DOHH2 (cell line): Measurements from ENCODE around the gene EPS15.
"Not testable (repeated sequence)": the region's sequence is repeated elsewhere in the genome, so short reads cannot be mapped to it uniquely, and the experiment has no call there.

Source experiments
- H3F3A ChIP-seq: fragments of 200-600 bp; sonication (generic), shearing (Covaris generic); 2 replicates; pipeline ENCODE4 v1.6.0; 2016; ENCODE audit warnings: antibody characterized with exemption, mild to moderate bottlenecking; ENCODE audit not compliant: control insufficient read depth, insufficient read depth
- H3K27ac ChIP-seq: fragments of 200-600 bp; sonication (generic); 2 replicates; pipeline ENCODE4 v1.5.1; 2014; ENCODE audit warnings: low read depth, mild to moderate bottlenecking, low read length, moderate library complexity
- H3K27me3 ChIP-seq: fragments of 200-600 bp; sonication (generic); 2 replicates; pipeline ENCODE4 v1.6.1; 2014; ENCODE audit warnings: mild to moderate bottlenecking, low read length, mixed read lengths; ENCODE audit not compliant: control insufficient read depth
- H3K36me3 ChIP-seq: fragments of 200-600 bp; sonication (generic); 2 replicates; pipeline ENCODE4 v1.6.1; 2014; ENCODE audit warnings: mild to moderate bottlenecking, low read length, moderate library complexity, mixed read lengths; ENCODE audit not compliant: control insufficient read depth
- H3K4me1 ChIP-seq: fragments of 200-600 bp; sonication (generic); 2 replicates; pipeline ENCODE4 v1.6.1; 2014; ENCODE audit warnings: mild to moderate bottlenecking, low read length, mixed read lengths; ENCODE audit not compliant: control insufficient read depth
- H3K4me2 ChIP-seq: fragments of 200-600 bp; sonication (generic); 2 replicates; pipeline ENCODE4 v1.6.0; 2014; ENCODE audit warnings: mild to moderate bottlenecking, low read length, moderate library complexity
- H3K4me3 ChIP-seq: fragments of 200-600 bp; sonication (generic); 2 replicates; pipeline ENCODE4 v1.5.1; 2014; ENCODE audit warnings: mild to moderate bottlenecking, low read length, mixed read lengths
- H3K79me2 ChIP-seq: fragments of 200-600 bp; sonication (generic); 2 replicates; pipeline ENCODE4 v1.6.1; 2014; ENCODE audit warnings: mild to moderate bottlenecking, low read length, mixed read lengths; ENCODE audit not compliant: control insufficient read depth
- H3K9me2 ChIP-seq: fragments of 200-600 bp; sonication (generic); replicated peaks from 2 replicates; pipeline ENCODE4 v1.6.1; 2014; ENCODE audit warnings: mild to moderate bottlenecking, low read length, mixed read lengths; ENCODE audit not compliant: control insufficient read depth
- H3K9me3 ChIP-seq: fragments of 200-600 bp; sonication (generic); 2 replicates; pipeline ENCODE4 v1.6.1; 2014; ENCODE audit warnings: antibody characterized with exemption, low read length, mixed read lengths; ENCODE audit not compliant: control insufficient read depth, insufficient read depth
- H4K20me1 ChIP-seq: fragments of 200-600 bp; sonication (generic); 2 replicates; pipeline ENCODE4 v1.6.0; 2014; ENCODE audit warnings: low read depth, mild to moderate bottlenecking, antibody characterized with exemption, low read length, moderate library complexity; ENCODE audit not compliant: control insufficient read depth, insufficient read depth
- CTCF ChIP-seq: fragments of 200-600 bp; sonication (generic); IDR thresholded peaks from one replicate; pipeline ENCODE4 v1.5.1; 2014; ENCODE audit warnings: antibody characterized with exemption, mild to moderate bottlenecking, low read depth, low read length; ENCODE audit not compliant: poor library complexity, severe bottlenecking
- EZH2phosphoT487 ChIP-seq: fragments of 200-600 bp; sonication (generic); IDR thresholded peaks from 2 replicates; pipeline ENCODE4 v1.6.1; 2017; ENCODE audit warnings: borderline replicate concordance, mild to moderate bottlenecking, antibody characterized with exemption, low read length, moderate library complexity, mixed read lengths

Gene EPS15

GRCh38 chr1:51325391-51325790 is 193.7 kb downstream of the EPS15 start:
- Histone ChIP-seq H3K4me1 (no peaks in the 10 kb centered on the region), H3K9me2 (no peaks in the 10 kb centered on the region), H3K27ac (no peak overlapping the region), H4K20me1 (no peaks in the 10 kb centered on the region), H3K79me2 (no peaks in the 10 kb centered on the region), H3K9me3 (no peaks in the 10 kb centered on the region), H3F3A (no peaks in the 10 kb centered on the region), H3K4me3 (no peak overlapping the region), H3K36me3 (no peaks in the 10 kb centered on the region), H3K27me3 (peaks cover 20% of the 10 kb centered on the region), H3K4me2 (no peak overlapping the region)
- TF ChIP-seq EZH2phosphoT487 (no peak), CTCF (no peak)

DNA sequence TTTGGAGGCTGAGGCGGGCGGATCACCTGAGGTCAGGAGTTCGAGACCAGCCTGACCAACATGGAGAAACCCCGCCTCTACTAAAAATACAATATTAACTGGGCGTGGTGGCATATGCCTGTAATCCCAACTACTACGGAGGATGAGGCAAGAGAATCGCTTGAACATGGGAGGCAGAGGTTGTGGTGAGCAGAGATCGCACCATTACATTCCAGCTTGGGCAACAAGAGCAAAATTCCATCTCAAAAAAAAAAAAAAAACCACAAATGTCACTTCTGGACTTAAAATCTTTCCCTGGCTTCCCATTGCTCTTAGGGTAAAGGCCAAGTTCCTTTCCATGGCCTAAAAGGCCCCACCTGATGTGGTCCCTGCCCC is 194.1 kb downstream of the EPS15 start:
- H3K9me2 ChIP-seq, H3K36me3 ChIP-seq, H3K4me1 ChIP-seq, H3K4me3 ChIP-seq, H3K9me3 ChIP-seq, H3K27ac ChIP-seq, H3F3A ChIP-seq, H3K79me2 ChIP-seq, H4K20me1 ChIP-seq, H3K4me2 ChIP-seq: not testable (repeated sequence)
- H3K27me3 ChIP-seq = peaks cover 19% of the 10 kb centered on the region

DNA sequence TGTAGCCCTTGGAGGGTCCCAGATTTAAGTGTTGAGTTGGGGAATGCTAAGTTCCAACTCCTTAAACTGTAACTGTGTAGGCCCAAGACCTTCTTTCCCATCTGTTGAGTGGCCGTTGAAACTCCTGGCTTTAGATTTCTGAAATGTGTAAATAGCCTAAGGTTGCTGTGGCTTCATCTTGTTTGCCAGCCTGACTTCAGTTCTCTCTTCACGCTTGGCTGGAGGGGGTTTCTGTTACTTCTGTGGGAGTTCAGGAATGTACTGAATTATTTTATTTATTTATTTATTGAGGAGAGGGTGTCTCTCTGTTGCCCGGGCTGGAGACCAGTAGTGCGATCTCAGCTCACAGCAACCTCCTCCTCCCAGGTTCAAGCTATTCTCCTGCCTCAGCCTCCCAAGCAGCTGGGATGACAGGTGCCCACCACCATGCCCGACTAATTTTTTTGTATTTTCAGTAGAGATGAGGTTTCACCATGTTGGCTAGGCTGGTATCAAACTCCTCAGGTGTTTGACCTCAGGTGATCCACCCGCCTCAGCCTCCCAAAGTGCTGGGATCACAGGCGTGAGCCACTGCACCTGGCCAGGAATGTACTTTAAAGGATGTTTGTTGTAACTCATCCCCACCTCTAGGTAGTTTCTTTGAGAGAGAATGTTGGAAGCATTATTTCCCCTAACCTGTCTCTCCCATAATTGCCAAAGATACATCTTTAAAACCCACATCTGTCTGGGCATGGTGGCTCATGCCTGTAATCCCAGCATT is 194.6 kb downstream of the EPS15 start:
- H4K20me1 ChIP-seq = no peaks in the 10 kb centered on the region
- H3K4me1 ChIP-seq = no peaks in the 10 kb centered on the region
- H3K27ac ChIP-seq = no peak overlapping the region
- H3K4me2 ChIP-seq = no peak overlapping the region
- no peaks in the 10 kb centered on the region for H3K9me3 ChIP-seq
- H3F3A ChIP-seq = no peaks in the 10 kb centered on the region
- no peak for TF ChIP-seq CTCF
- TF ChIP-seq EZH2phosphoT487 = no peak
- no peaks in the 10 kb centered on the region for H3K9me2 ChIP-seq
- H3K4me3 ChIP-seq = no peak overlapping the region
- peaks cover 14% of the 10 kb centered on the region for H3K27me3 ChIP-seq
- no peaks in the 10 kb centered on the region for H3K36me3 ChIP-seq
- no peaks in the 10 kb centered on the region for H3K79me2 ChIP-seq

- H3K79me2 ChIP-seq = no peaks in the 10 kb centered on the region
Measured at GRCh38 chr1:51323778-51324177, 195.3 kb downstream of the EPS15 start.

More at GRCh38 chr1:51323778-51324177, 195.3 kb downstream of the EPS15 start:
- Histone ChIP-seq H3K9me3 (no peaks in the 10 kb centered on the region), H3K4me3 (no peak overlapping the region), H3K4me1 (no peaks in the 10 kb centered on the region), H3K27me3 (peaks cover 7% of the 10 kb centered on the region), H3K36me3 (no peaks in the 10 kb centered on the region), H3F3A (no peaks in the 10 kb centered on the region), H4K20me1 (no peaks in the 10 kb centered on the region), H3K4me2 (no peak overlapping the region), H3K27ac (no peak overlapping the region), H3K9me2 (no peaks in the 10 kb centered on the region)
- no peak for TF ChIP-seq EZH2phosphoT487
- no peak for TF ChIP-seq CTCF
